Limb (tissue), 2 donors: ENCODE data around the gene KCNAB1.
A peak's percentile ranks its signal among the peaks of the same experiment; 100 is the strongest.
"Not testable (repeated sequence)": the region's sequence is repeated elsewhere in the genome, so short reads cannot be mapped to it uniquely, and the experiment has no call there.

Experiments used
- DNase-seq, 2 donors: peaks; one replicate each; pipeline ENCODE4 v3.0.0-alpha.2; 2016; ENCODE audit errors: extremely low spot score in 2 of 2

KCNAB1 gene

GRCh38 chr3:156264771-156265170, 144.4 kb downstream of the KCNAB1 start:
- DNase-seq, result no peak

GRCh38 chr3:156271508-156271907, 151.1 kb downstream of the KCNAB1 start:
- DNase-seq, result no peak

- no peak for DNase-seq
Observed at GRCh38 chr3:156271995-156272719, 151.8 kb downstream of the KCNAB1 start.

- peak in 1 of 2 donors; percentile 47 for DNase-seq
Observed at GRCh38 chr3:156273111-156273694, 152.8 kb downstream of the KCNAB1 start.

GRCh38 chr3:156274791-156275190, 154.4 kb downstream of the KCNAB1 start:
- DNase-seq, result no peak

GRCh38 chr3:156284637-156285036, 164.3 kb downstream of the KCNAB1 start:
- not testable (repeated sequence) for DNase-seq

GRCh38 chr3:156285626-156286025, 165.2 kb downstream of the KCNAB1 start:
- DNase-seq, result no peak

- DNase-seq, result no peak
Observed at GRCh38 chr3:156290924-156291271, 170.5 kb downstream of the KCNAB1 start.

GRCh38 chr3:156291272-156292123, 171.1 kb downstream of the KCNAB1 start:
- DNase-seq, result peak in 1 of 2 donors; percentile 66

GRCh38 chr3:156293566-156293965, 173.2 kb downstream of the KCNAB1 start:
- no peak for DNase-seq

- DNase-seq, result no peak
Observed at GRCh38 chr3:156297582-156297981, 177.2 kb downstream of the KCNAB1 start.

- DNase-seq, result no peak
Observed at GRCh38 chr3:156298014-156298413, 177.6 kb downstream of the KCNAB1 start.

- DNase-seq, result no peak
Observed at GRCh38 chr3:156298938-156299337, 178.6 kb downstream of the KCNAB1 start.

GRCh38 chr3:156299569-156299968, 179.2 kb downstream of the KCNAB1 start:
- DNase-seq, result no peak

GRCh38 chr3:156300371-156300770, 180.0 kb downstream of the KCNAB1 start:
- no peak for DNase-seq

GRCh38 chr3:156300929-156301840, 180.8 kb downstream of the KCNAB1 start:
- DNase-seq, result no peak

- DNase-seq, result no peak
Observed at GRCh38 chr3:156303001-156303707, 182.8 kb downstream of the KCNAB1 start.

GRCh38 chr3:156304406-156304805, 184.0 kb downstream of the KCNAB1 start:
- no peak for DNase-seq

- no peak for DNase-seq
Observed at GRCh38 chr3:156305672-156306071, 185.3 kb downstream of the KCNAB1 start.

- no peak for DNase-seq
Observed at GRCh38 chr3:156307704-156308103, 187.3 kb downstream of the KCNAB1 start.

- no peak for DNase-seq
Observed at GRCh38 chr3:156311431-156311830, 191.1 kb downstream of the KCNAB1 start.
